Measurements from ENCODE around the gene SYT6. TPM values are rescaled to one million over a fixed set of nuclear protein-coding genes. Genes with fewer than 3 reads are reported as not detected.

SYT6 gene
- total RNA-seq, 2 experiments from 2014 or later, result not detected

GRCh38 chr1:114107474-114108435, 45.9 kb downstream of the SYT6 start:
- CTCF ChIA-PET, result interaction anchor here (0.5 to 0.6 kb wide), 2 partner anchors 442 to 504 kb away, joined by 3 read pairs; no protein-coding TSS in a partner anchor
- Mint-ChIP-seq H3K27me3 (no peaks in the 10 kb centered on the region), H3K9me3 (no peaks in the 10 kb centered on the region), H3K36me3 (ENCODE audit: low read depth) (no peaks in the 10 kb centered on the region), H3K27ac (no peak overlapping the region), H3K4me3 (no peak overlapping the region), H3K4me1 (peaks cover 7% of the 10 kb centered on the region)
- DNase-seq, result no peak
- POLR2A ChIA-PET, result no interaction called here

- DNase-seq, result no peak
- H3K4me1 Mint-ChIP-seq, result peaks cover 7% of the 10 kb centered on the region
- peaks cover 11% of the 10 kb centered on the region for H3K27me3 Mint-ChIP-seq
- ChIA-PET CTCF (no interaction called here), POLR2A (no interaction called here)
- no peaks in the 10 kb centered on the region for H3K9me3 Mint-ChIP-seq
- no peak overlapping the region for H3K27ac Mint-ChIP-seq
- no peak overlapping the region for H3K4me3 Mint-ChIP-seq
- H3K36me3 Mint-ChIP-seq (ENCODE audit: low read depth), result no peaks in the 10 kb centered on the region
These were observed 48.2 kb downstream of the SYT6 start for GRCh38 chr1:114105421-114105979.

- Mint-ChIP-seq H3K4me1 (peaks cover 7% of the 10 kb centered on the region), H3K4me3 (no peak overlapping the region), H3K27ac (no peak overlapping the region), H3K27me3 (peaks cover 11% of the 10 kb centered on the region), H3K9me3 (no peaks in the 10 kb centered on the region), H3K36me3 (ENCODE audit: low read depth) (no peaks in the 10 kb centered on the region)
- ChIA-PET CTCF (no interaction called here), POLR2A (no interaction called here)
- no peak for DNase-seq
These were observed 48.7 kb downstream of the SYT6 start for GRCh38 chr1:114104949-114105348.

GRCh38 chr1:114103992-114104391, 49.7 kb downstream of the SYT6 start:
- Mint-ChIP-seq H3K36me3 (ENCODE audit: low read depth) (no peaks in the 10 kb centered on the region), H3K9me3 (no peaks in the 10 kb centered on the region), H3K27me3 (peaks cover 11% of the 10 kb centered on the region), H3K27ac (no peak overlapping the region), H3K4me3 (no peak overlapping the region), H3K4me1 (peaks cover 7% of the 10 kb centered on the region)
- CTCF ChIA-PET, result no interaction called here
- POLR2A ChIA-PET, result no interaction called here
- no peak for DNase-seq

GRCh38 chr1:114102136-114102535, 51.5 kb downstream of the SYT6 start:
- Mint-ChIP-seq H3K4me1 (peaks cover 7% of the 10 kb centered on the region), H3K36me3 (ENCODE audit: low read depth) (no peaks in the 10 kb centered on the region), H3K27ac (no peak overlapping the region), H3K27me3 (peaks cover 11% of the 10 kb centered on the region), H3K9me3 (no peaks in the 10 kb centered on the region), H3K4me3 (no peak overlapping the region)
- ChIA-PET CTCF (interaction anchor here (0.6 to 0.9 kb wide), 2 partner anchors 448 to 1513 kb away, joined by 3 read pairs; no protein-coding TSS in a partner anchor), POLR2A (no interaction called here)
- no peak for DNase-seq

GRCh38 chr1:114100148-114100547, 53.5 kb downstream of the SYT6 start:
- DNase-seq, result no peak
- POLR2A ChIA-PET, result no interaction called here
- H3K4me3 Mint-ChIP-seq, result no peak overlapping the region
- H3K27ac Mint-ChIP-seq, result no peak overlapping the region
- H3K27me3 Mint-ChIP-seq, result peaks cover 11% of the 10 kb centered on the region
- peaks cover 7% of the 10 kb centered on the region for H3K4me1 Mint-ChIP-seq
- no peaks in the 10 kb centered on the region for H3K36me3 Mint-ChIP-seq (ENCODE audit: low read depth)
- CTCF ChIA-PET, result no interaction called here
- H3K9me3 Mint-ChIP-seq, result no peaks in the 10 kb centered on the region

GRCh38 chr1:114099268-114099667, 54.4 kb downstream of the SYT6 start:
- Mint-ChIP-seq H3K27ac (no peak overlapping the region), H3K4me3 (no peak overlapping the region), H3K9me3 (no peaks in the 10 kb centered on the region), H3K4me1 (peaks cover 5% of the 10 kb centered on the region), H3K27me3 (peaks cover 11% of the 10 kb centered on the region), H3K36me3 (ENCODE audit: low read depth) (no peaks in the 10 kb centered on the region)
- DNase-seq, result no peak
- ChIA-PET POLR2A (no interaction called here), CTCF (no interaction called here)

GRCh38 chr1:114097109-114097508, 56.6 kb downstream of the SYT6 start:
- H3K27me3 Mint-ChIP-seq, result peaks cover 11% of the 10 kb centered on the region
- no peaks in the 10 kb centered on the region for H3K4me1 Mint-ChIP-seq
- POLR2A ChIA-PET, result no interaction called here
- no peaks in the 10 kb centered on the region for H3K36me3 Mint-ChIP-seq (ENCODE audit: low read depth)
- H3K27ac Mint-ChIP-seq, result no peak overlapping the region
- no peak overlapping the region for H3K4me3 Mint-ChIP-seq
- H3K9me3 Mint-ChIP-seq, result no peaks in the 10 kb centered on the region
- no peak for DNase-seq
- CTCF ChIA-PET, result interaction anchor here (1.4 kb wide), 1 partner anchor 18 kb away, joined by 3 read pairs; no protein-coding TSS in a partner anchor

GRCh38 chr1:114094675-114095074, 59.0 kb downstream of the SYT6 start:
- no peak overlapping the region for H3K4me3 Mint-ChIP-seq

GRCh38 chr1:114094363-114094634, 59.4 kb downstream of the SYT6 start:
- Mint-ChIP-seq H3K9me3 (no peaks in the 10 kb centered on the region), H3K36me3 (ENCODE audit: low read depth) (no peaks in the 10 kb centered on the region), H3K4me3 (no peak overlapping the region), H3K27me3 (peaks cover 10% of the 10 kb centered on the region), H3K4me1 (no peaks in the 10 kb centered on the region), H3K27ac (no peak overlapping the region)
- no peak for DNase-seq
- ChIA-PET POLR2A (no interaction called here), CTCF (no interaction called here)

More at GRCh38 chr1:114094675-114095074, 59.0 kb downstream of the SYT6 start:
- H3K4me1 Mint-ChIP-seq, result no peaks in the 10 kb centered on the region
- no peak for DNase-seq
- CTCF ChIA-PET, result no interaction called here
- POLR2A ChIA-PET, result no interaction called here
- H3K27me3 Mint-ChIP-seq, result peaks cover 6% of the 10 kb centered on the region
- no peak overlapping the region for H3K27ac Mint-ChIP-seq
- H3K9me3 Mint-ChIP-seq, result no peaks in the 10 kb centered on the region
- no peaks in the 10 kb centered on the region for H3K36me3 Mint-ChIP-seq (ENCODE audit: low read depth)

- Mint-ChIP-seq H3K4me3 (no peak overlapping the region), H3K4me1 (no peaks in the 10 kb centered on the region), H3K36me3 (ENCODE audit: low read depth) (no peaks in the 10 kb centered on the region), H3K27me3 (peaks cover 14% of the 10 kb centered on the region), H3K9me3 (no peaks in the 10 kb centered on the region), H3K27ac (no peak overlapping the region)
- DNase-seq, result no peak
- ChIA-PET POLR2A (no interaction called here), CTCF (no interaction called here)
These were observed 59.9 kb downstream of the SYT6 start for GRCh38 chr1:114093624-114094362.

GRCh38 chr1:114092186-114093062, 61.2 kb downstream of the SYT6 start:
- Mint-ChIP-seq H3K4me1 (no peaks in the 10 kb centered on the region), H3K36me3 (ENCODE audit: low read depth) (no peaks in the 10 kb centered on the region), H3K27me3 (peaks cover 14% of the 10 kb centered on the region), H3K9me3 (no peaks in the 10 kb centered on the region), H3K4me3 (no peak overlapping the region), H3K27ac (no peak overlapping the region)
- ChIA-PET CTCF (interaction anchor here (0.6 kb wide), 1 partner anchor 488 kb away, joined by 3 read pairs; no protein-coding TSS in a partner anchor), POLR2A (no interaction called here)
- no peak for DNase-seq
